WTC11 (cell line): ENCODE results near the gene ARHGEF18.

Source experiments
- CREB1 ChIP-seq: sonication (generic); formaldehyde crosslinking; IDR thresholded peaks from 2 replicates; pipeline ENCODE4 v1.8.0; 2023; ENCODE audit warnings: mild to moderate bottlenecking, missing genetic modification reagents
- ESRRA ChIP-seq: sonication (generic); formaldehyde crosslinking; IDR thresholded peaks from 2 replicates; pipeline ENCODE4 v1.8.1; 2022; ENCODE audit warnings: mild to moderate bottlenecking, missing genetic modification reagents, borderline replicate concordance
- FOXJ3 ChIP-seq: sonication (generic); formaldehyde crosslinking; IDR thresholded peaks from 2 replicates; pipeline ENCODE4 v1.9.0; 2021; ENCODE audit warnings: missing genetic modification reagents, mild to moderate bottlenecking, borderline replicate concordance
- NFE2L1 ChIP-seq: sonication (generic); formaldehyde crosslinking; IDR thresholded peaks from 2 replicates; pipeline ENCODE4 v1.8.1; 2023; ENCODE audit warnings: missing genetic modification reagents
- NR3C1 ChIP-seq: sonication (generic); formaldehyde crosslinking; conservative IDR thresholded peaks from 2 replicates; pipeline ENCODE4 v1.8.1; 2023; ENCODE audit warnings: low read depth, mild to moderate bottlenecking, missing genetic modification reagents
- TF ChIP-seq, protein P1 (sequence below): fragments of 200-600 bp; IDR thresholded peaks from 2 replicates; pipeline ENCODE4 v1.8.0; 2022; ENCODE audit warnings: antibody characterized with exemption
- TF ChIP-seq, protein P2 (sequence below): sonication (generic); formaldehyde crosslinking; IDR thresholded peaks from 2 replicates; pipeline ENCODE4 v1.8.0; 2022; ENCODE audit warnings: mild to moderate bottlenecking, missing genetic modification reagents
- TF ChIP-seq, protein P3 (sequence below): sonication (generic); formaldehyde crosslinking; IDR thresholded peaks from 2 replicates; pipeline ENCODE4 v1.8.1; 2022; ENCODE audit warnings: missing genetic modification reagents, borderline replicate concordance
- TF ChIP-seq, protein P4 (sequence below): sonication (generic); formaldehyde crosslinking; IDR thresholded peaks from 2 replicates; pipeline ENCODE4 v1.8.1; 2023; ENCODE audit warnings: mild to moderate bottlenecking, moderate library complexity, missing genetic modification reagents
- TF ChIP-seq, protein P5 (sequence below): sonication (generic); formaldehyde crosslinking; IDR thresholded peaks from 2 replicates; pipeline ENCODE4 v1.8.0; 2022; ENCODE audit warnings: mild to moderate bottlenecking, missing genetic modification reagents
- TF ChIP-seq, protein P6 (sequence below): sonication (generic); formaldehyde crosslinking; conservative IDR thresholded peaks from 2 replicates; pipeline ENCODE4 v1.8.1; 2022; ENCODE audit warnings: mild to moderate bottlenecking, missing genetic modification reagents
- TF ChIP-seq, protein P7 (sequence below): sonication (generic); formaldehyde crosslinking; IDR thresholded peaks from 2 replicates; pipeline ENCODE4 v1.8.1; 2023; ENCODE audit warnings: mild to moderate bottlenecking, missing genetic modification reagents, moderate library complexity
- TF ChIP-seq, protein P8 (sequence below): fragments of 250-450 bp; sonication (Bioruptor Pico); IDR thresholded peaks from 2 replicates; pipeline ENCODE4 v1.8.0; 2021; ENCODE audit warnings: mild to moderate bottlenecking
- TF ChIP-seq, protein P9 (sequence below): sonication (generic); formaldehyde crosslinking; IDR thresholded peaks from 2 replicates; pipeline ENCODE4 v1.8.1; 2022; ENCODE audit warnings: low read depth, missing genetic modification reagents, borderline replicate concordance

DNA sequence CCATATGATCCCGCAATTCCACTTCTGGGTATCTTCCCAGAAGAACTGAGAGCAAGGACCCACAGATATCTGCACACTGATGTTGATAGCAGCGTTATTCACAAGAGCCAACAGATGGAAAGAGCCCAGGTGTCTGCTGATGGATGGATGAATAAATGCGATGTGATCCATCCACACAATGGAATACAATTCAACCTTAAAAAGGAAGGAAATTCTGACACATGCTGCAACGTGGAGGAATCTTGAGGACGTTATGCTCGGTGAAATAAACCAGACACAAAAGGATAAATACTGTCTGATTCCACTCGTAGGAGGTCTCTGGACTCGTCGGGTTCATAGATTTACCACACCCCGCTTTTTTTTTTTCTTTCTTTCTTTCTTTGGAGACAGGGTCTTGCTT lies 21.8 kb downstream of the ARHGEF18 start:
- TF ChIP-seq, protein P1, sequence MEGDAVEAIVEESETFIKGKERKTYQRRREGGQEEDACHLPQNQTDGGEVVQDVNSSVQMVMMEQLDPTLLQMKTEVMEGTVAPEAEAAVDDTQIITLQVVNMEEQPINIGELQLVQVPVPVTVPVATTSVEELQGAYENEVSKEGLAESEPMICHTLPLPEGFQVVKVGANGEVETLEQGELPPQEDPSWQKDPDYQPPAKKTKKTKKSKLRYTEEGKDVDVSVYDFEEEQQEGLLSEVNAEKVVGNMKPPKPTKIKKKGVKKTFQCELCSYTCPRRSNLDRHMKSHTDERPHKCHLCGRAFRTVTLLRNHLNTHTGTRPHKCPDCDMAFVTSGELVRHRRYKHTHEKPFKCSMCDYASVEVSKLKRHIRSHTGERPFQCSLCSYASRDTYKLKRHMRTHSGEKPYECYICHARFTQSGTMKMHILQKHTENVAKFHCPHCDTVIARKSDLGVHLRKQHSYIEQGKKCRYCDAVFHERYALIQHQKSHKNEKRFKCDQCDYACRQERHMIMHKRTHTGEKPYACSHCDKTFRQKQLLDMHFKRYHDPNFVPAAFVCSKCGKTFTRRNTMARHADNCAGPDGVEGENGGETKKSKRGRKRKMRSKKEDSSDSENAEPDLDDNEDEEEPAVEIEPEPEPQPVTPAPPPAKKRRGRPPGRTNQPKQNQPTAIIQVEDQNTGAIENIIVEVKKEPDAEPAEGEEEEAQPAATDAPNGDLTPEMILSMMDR, result no peak
- TF ChIP-seq NFE2L1 (CRISPR knock-in tag), result no peak
- TF ChIP-seq NR3C1, result no peak
- TF ChIP-seq, protein P2, sequence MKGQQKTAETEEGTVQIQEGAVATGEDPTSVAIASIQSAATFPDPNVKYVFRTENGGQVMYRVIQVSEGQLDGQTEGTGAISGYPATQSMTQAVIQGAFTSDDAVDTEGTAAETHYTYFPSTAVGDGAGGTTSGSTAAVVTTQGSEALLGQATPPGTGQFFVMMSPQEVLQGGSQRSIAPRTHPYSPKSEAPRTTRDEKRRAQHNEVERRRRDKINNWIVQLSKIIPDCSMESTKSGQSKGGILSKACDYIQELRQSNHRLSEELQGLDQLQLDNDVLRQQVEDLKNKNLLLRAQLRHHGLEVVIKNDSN, result no peak
- TF ChIP-seq, protein P3, sequence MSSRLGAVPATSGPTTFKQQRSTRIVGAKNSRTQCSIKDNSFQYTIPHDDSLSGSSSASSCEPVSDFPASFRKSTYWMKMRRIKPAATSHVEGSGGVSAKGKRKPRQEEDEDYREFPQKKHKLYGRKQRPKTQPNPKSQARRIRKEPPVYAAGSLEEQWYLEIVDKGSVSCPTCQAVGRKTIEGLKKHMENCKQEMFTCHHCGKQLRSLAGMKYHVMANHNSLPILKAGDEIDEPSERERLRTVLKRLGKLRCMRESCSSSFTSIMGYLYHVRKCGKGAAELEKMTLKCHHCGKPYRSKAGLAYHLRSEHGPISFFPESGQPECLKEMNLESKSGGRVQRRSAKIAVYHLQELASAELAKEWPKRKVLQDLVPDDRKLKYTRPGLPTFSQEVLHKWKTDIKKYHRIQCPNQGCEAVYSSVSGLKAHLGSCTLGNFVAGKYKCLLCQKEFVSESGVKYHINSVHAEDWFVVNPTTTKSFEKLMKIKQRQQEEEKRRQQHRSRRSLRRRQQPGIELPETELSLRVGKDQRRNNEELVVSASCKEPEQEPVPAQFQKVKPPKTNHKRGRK (CRISPR knock-in tag), result no peak
- no peak for TF ChIP-seq CREB1 (CRISPR knock-in tag)
- TF ChIP-seq ESRRA (CRISPR knock-in tag), result no peak
- TF ChIP-seq, protein P4, sequence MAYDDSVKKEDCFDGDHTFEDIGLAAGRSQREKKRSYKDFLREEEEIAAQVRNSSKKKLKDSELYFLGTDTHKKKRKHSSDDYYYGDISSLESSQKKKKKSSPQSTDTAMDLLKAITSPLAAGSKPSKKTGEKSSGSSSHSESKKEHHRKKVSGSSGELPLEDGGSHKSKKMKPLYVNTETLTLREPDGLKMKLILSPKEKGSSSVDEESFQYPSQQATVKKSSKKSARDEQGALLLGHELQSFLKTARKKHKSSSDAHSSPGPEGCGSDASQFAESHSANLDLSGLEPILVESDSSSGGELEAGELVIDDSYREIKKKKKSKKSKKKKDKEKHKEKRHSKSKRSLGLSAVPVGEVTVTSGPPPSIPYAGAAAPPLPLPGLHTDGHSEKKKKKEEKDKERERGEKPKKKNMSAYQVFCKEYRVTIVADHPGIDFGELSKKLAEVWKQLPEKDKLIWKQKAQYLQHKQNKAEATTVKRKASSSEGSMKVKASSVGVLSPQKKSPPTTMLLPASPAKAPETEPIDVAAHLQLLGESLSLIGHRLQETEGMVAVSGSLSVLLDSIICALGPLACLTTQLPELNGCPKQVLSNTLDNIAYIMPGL (CRISPR knock-in tag), result no peak
- TF ChIP-seq, protein P5, sequence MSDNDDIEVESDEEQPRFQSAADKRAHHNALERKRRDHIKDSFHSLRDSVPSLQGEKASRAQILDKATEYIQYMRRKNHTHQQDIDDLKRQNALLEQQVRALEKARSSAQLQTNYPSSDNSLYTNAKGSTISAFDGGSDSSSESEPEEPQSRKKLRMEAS (CRISPR knock-in tag), result no peak
- TF ChIP-seq, protein P6, sequence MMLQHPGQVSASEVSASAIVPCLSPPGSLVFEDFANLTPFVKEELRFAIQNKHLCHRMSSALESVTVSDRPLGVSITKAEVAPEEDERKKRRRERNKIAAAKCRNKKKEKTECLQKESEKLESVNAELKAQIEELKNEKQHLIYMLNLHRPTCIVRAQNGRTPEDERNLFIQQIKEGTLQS, result no peak
- TF ChIP-seq, protein P7, sequence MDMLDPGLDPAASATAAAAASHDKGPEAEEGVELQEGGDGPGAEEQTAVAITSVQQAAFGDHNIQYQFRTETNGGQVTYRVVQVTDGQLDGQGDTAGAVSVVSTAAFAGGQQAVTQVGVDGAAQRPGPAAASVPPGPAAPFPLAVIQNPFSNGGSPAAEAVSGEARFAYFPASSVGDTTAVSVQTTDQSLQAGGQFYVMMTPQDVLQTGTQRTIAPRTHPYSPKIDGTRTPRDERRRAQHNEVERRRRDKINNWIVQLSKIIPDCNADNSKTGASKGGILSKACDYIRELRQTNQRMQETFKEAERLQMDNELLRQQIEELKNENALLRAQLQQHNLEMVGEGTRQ (CRISPR knock-in tag), result no peak
- TF ChIP-seq, protein P8, sequence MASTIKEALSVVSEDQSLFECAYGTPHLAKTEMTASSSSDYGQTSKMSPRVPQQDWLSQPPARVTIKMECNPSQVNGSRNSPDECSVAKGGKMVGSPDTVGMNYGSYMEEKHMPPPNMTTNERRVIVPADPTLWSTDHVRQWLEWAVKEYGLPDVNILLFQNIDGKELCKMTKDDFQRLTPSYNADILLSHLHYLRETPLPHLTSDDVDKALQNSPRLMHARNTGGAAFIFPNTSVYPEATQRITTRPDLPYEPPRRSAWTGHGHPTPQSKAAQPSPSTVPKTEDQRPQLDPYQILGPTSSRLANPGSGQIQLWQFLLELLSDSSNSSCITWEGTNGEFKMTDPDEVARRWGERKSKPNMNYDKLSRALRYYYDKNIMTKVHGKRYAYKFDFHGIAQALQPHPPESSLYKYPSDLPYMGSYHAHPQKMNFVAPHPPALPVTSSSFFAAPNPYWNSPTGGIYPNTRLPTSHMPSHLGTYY (CRISPR knock-in tag), result no peak
- TF ChIP-seq, protein P9, sequence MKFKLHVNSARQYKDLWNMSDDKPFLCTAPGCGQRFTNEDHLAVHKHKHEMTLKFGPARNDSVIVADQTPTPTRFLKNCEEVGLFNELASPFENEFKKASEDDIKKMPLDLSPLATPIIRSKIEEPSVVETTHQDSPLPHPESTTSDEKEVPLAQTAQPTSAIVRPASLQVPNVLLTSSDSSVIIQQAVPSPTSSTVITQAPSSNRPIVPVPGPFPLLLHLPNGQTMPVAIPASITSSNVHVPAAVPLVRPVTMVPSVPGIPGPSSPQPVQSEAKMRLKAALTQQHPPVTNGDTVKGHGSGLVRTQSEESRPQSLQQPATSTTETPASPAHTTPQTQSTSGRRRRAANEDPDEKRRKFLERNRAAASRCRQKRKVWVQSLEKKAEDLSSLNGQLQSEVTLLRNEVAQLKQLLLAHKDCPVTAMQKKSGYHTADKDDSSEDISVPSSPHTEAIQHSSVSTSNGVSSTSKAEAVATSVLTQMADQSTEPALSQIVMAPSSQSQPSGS (CRISPR knock-in tag), result no peak
- TF ChIP-seq FOXJ3, result no peak
